ENCODE measurements around the gene SUDS3.

SUDS3 gene

DNA sequence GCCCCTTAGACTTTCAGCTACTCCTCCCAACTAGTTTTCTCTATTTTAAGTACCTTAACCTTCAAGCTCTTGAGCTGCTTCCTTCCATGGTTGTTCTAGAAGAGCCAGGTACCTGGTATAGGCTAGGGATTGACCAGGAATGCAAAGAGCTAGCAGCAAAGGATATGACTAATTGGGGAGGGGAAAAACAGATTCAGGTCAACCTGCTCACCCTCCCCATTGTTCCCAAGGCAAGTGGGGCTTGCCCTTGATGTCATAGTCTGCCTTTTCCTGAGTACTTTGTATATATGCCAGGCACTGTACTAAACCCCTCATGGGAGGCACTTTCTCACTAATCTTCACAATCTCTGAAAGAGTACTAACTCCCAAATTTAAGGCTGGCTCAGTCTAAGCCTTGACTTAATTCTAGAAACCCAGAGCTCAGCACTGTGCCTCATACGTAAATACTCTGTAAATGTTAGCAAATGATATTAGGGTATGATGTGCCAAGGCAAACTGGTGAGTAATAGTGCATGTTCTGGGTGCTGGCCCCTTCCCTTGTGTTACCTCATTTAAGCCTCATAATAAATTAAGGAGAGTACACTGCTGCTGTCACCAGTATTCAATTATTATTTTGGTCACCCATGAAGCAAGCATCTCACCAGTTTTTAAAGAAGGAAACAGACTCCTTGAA, 42.2 kb downstream of the SUDS3 start:
- no peak for TF ChIP-seq LEF1 (IDR thresholded peaks at IDR 0.05; ENCODE audit: borderline replicate concordance)
- no peak for TF ChIP-seq ELF4 (IDR thresholded peaks at IDR 0.05)
- no peak for TF ChIP-seq CTBP1 (IDR thresholded peaks at IDR 0.05; ENCODE audit: borderline replicate concordance)
- TF ChIP-seq SUZ12 (IDR thresholded peaks at IDR 0.05): no peak
- no peak for TF ChIP-seq NFRKB (IDR thresholded peaks at IDR 0.05)
- no peak for TF ChIP-seq TARDBP (IDR thresholded peaks at IDR 0.05)
- no peak for TF ChIP-seq L3MBTL2 (conservative IDR thresholded peaks at IDR 0.05)
- no peak for TF ChIP-seq SP1 (IDR thresholded peaks at IDR 0.05)
- DNase-seq (ENCODE audit: extremely low spot score): no peak
- ChIA-PET CTCF (no interaction called here), POLR2A (no interaction called here)

DNA sequence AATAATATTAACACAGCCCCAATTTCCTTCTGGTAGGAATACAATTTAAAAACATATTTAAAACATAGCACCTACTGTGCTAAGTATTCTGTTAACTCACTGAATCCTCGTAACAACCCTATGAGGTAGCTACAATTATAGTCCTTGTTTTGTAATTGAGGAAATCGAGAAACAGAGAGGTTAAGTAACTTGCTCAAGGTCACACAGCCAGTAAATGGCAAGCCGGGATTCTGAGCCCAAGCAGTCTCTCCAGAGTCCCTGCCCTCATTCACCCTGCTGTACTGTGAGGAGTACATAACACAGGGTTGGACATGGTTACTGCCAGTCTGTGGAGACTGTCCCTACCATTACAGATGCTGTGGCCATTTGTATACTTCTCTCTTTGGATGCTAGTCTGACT, 44.3 kb downstream of the SUDS3 start:
- no peak for DNase-seq (ENCODE audit: extremely low spot score)
- CTCF ChIA-PET: no interaction called here
- POLR2A ChIA-PET: no interaction called here
- TF ChIP-seq ZNF384 (IDR thresholded peaks at IDR 0.05): no peak
- TF ChIP-seq CTBP1 (IDR thresholded peaks at IDR 0.05; ENCODE audit: borderline replicate concordance): no peak
- TF ChIP-seq ELF4 (IDR thresholded peaks at IDR 0.05): no peak
- no peak for TF ChIP-seq HDGF (IDR thresholded peaks at IDR 0.05; ENCODE audit: borderline replicate concordance)
- no peak for TF ChIP-seq FOXK2 (IDR thresholded peaks at IDR 0.05)
- no peak for TF ChIP-seq TARDBP (IDR thresholded peaks at IDR 0.05)
- no peak for TF ChIP-seq SP1 (IDR thresholded peaks at IDR 0.05)
- no peak for TF ChIP-seq ARNT (IDR thresholded peaks at IDR 0.05)
- no peak for TF ChIP-seq BHLHE40 (IDR thresholded peaks at IDR 0.05; ENCODE audit: borderline replicate concordance)
- TF ChIP-seq FOXA1 (IDR thresholded peaks at IDR 0.05): no peak
- no peak for TF ChIP-seq FOXM1 (IDR thresholded peaks at IDR 0.05; ENCODE audit: borderline replicate concordance)
- TF ChIP-seq L3MBTL2 (conservative IDR thresholded peaks at IDR 0.05): no peak
- TF ChIP-seq LEF1 (IDR thresholded peaks at IDR 0.05; ENCODE audit: borderline replicate concordance): no peak
- TF ChIP-seq SUZ12 (IDR thresholded peaks at IDR 0.05): no peak
- no peak for TF ChIP-seq PKNOX1 (IDR thresholded peaks at IDR 0.05)
- TF ChIP-seq NFRKB (IDR thresholded peaks at IDR 0.05): no peak

DNA sequence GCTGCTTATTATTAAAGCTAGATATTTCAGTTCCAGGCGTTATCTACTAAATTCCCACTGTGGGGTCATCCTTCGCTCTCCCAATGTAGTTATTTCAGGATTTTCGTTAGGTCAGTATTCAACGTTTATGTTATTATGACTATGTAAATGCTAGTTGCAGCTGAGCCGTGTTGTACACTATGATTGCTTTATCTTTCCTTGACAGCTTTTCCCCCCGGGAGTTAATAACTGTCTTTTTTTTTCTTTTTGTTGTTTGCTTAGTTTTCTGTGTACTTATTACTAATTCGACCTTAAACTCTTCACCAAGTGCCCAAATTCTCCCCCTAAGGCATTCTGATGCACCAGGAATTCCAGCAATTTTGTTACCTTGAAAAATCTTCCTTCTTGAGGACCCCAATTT, 48.5 kb downstream of the SUDS3 start:
- DNase-seq (ENCODE audit: extremely low spot score): no peak
- ChIA-PET POLR2A (no interaction called here), CTCF (no interaction called here)
- TF ChIP-seq CTBP1 (IDR thresholded peaks at IDR 0.05; ENCODE audit: borderline replicate concordance) (no peak), BHLHE40 (IDR thresholded peaks at IDR 0.05; ENCODE audit: borderline replicate concordance) (no peak), ZNF384 (IDR thresholded peaks at IDR 0.05) (no peak), FOXA1 (IDR thresholded peaks at IDR 0.05) (no peak), NFRKB (IDR thresholded peaks at IDR 0.05) (no peak), PKNOX1 (IDR thresholded peaks at IDR 0.05) (no peak), SP1 (IDR thresholded peaks at IDR 0.05) (no peak), TARDBP (IDR thresholded peaks at IDR 0.05) (no peak), L3MBTL2 (conservative IDR thresholded peaks at IDR 0.05) (no peak), FOXM1 (IDR thresholded peaks at IDR 0.05; ENCODE audit: borderline replicate concordance) (no peak), ELF4 (IDR thresholded peaks at IDR 0.05) (no peak), ARNT (IDR thresholded peaks at IDR 0.05) (no peak), SUZ12 (IDR thresholded peaks at IDR 0.05) (no peak), LEF1 (IDR thresholded peaks at IDR 0.05; ENCODE audit: borderline replicate concordance) (no peak), HDGF (IDR thresholded peaks at IDR 0.05; ENCODE audit: borderline replicate concordance) (no peak), FOXK2 (IDR thresholded peaks at IDR 0.05) (no peak)

- TF ChIP-seq TARDBP (IDR thresholded peaks at IDR 0.05) (no peak), FOXK2 (IDR thresholded peaks at IDR 0.05) (no peak), LEF1 (IDR thresholded peaks at IDR 0.05; ENCODE audit: borderline replicate concordance) (no peak), PKNOX1 (IDR thresholded peaks at IDR 0.05) (no peak), HDGF (IDR thresholded peaks at IDR 0.05; ENCODE audit: borderline replicate concordance) (no peak), FOXM1 (IDR thresholded peaks at IDR 0.05; ENCODE audit: borderline replicate concordance) (no peak), BHLHE40 (IDR thresholded peaks at IDR 0.05; ENCODE audit: borderline replicate concordance) (no peak), NFRKB (IDR thresholded peaks at IDR 0.05) (no peak), ELF4 (IDR thresholded peaks at IDR 0.05) (no peak), ZNF384 (IDR thresholded peaks at IDR 0.05) (no peak), L3MBTL2 (conservative IDR thresholded peaks at IDR 0.05) (no peak)
- ChIA-PET POLR2A (no interaction called here), CTCF (interaction anchor here (1.1 kb wide), 1 partner anchor 11 kb away, joined by 3 read pairs; no protein-coding TSS in a partner anchor)
- no peak for DNase-seq (ENCODE audit: extremely low spot score)
These were observed 49.0 kb downstream of the SUDS3 start for GRCh38 chr12:118425364-118425763.

GRCh38 chr12:118427819-118428218, 51.5 kb downstream of the SUDS3 start:
- TF ChIP-seq PKNOX1 (IDR thresholded peaks at IDR 0.05) (no peak), NFRKB (IDR thresholded peaks at IDR 0.05) (no peak), TARDBP (IDR thresholded peaks at IDR 0.05) (no peak), L3MBTL2 (conservative IDR thresholded peaks at IDR 0.05) (no peak), CTBP1 (IDR thresholded peaks at IDR 0.05; ENCODE audit: borderline replicate concordance) (no peak), ZNF384 (IDR thresholded peaks at IDR 0.05) (no peak), BHLHE40 (IDR thresholded peaks at IDR 0.05; ENCODE audit: borderline replicate concordance) (no peak), FOXK2 (IDR thresholded peaks at IDR 0.05) (no peak), FOXA1 (IDR thresholded peaks at IDR 0.05) (no peak), HDGF (IDR thresholded peaks at IDR 0.05; ENCODE audit: borderline replicate concordance) (no peak), ELF4 (IDR thresholded peaks at IDR 0.05) (no peak)
- ChIA-PET POLR2A (no interaction called here), CTCF (no interaction called here)
- no peak for DNase-seq (ENCODE audit: extremely low spot score)

Data from HEK293T (cell line).